ENCODE data around the gene PCNA. TPM values are rescaled to one million over a fixed set of nuclear protein-coding genes. Genes with fewer than 3 reads are reported as not detected.
"Not testable (repeated sequence)": the region's sequence is repeated elsewhere in the genome, so short reads cannot be mapped to it uniquely, and the experiment has no call there.

The PCNA gene
- total RNA-seq, 1 experiment from 2014 or later, result 185 TPM

- H3K27me3 ChIP-seq (ENCODE audit: low read length), result no peaks in the 10 kb centered on the region
- peaks cover 16% of the 10 kb centered on the region; the same call in 1 of the 2 replicates for H4K20me1 ChIP-seq (ENCODE audit: insufficient read depth, low read depth, low read length)
- H3K9ac ChIP-seq (ENCODE audit: low read length), result peak overlapping the region; percentile 88
- peaks cover 47% of the 10 kb centered on the region for H3K36me3 ChIP-seq (ENCODE audit: insufficient read depth, low read length)
- peak overlapping the region; percentile 97 for H3K4me3 ChIP-seq (ENCODE audit: low read length)
- H3K9me3 ChIP-seq (ENCODE audit: low read length), result no peaks in the 10 kb centered on the region
- peak overlapping the region; percentile 90 for H3K27ac ChIP-seq (ENCODE audit: low read length)
- peaks cover 53% of the 10 kb centered on the region for H3K4me1 ChIP-seq (ENCODE audit: low read length)
- H3K79me2 ChIP-seq (ENCODE audit: low read length), result peaks cover 39% of the 10 kb centered on the region
- DNase-seq, result peak; percentile 58
- no peaks in the 10 kb centered on the region for H3K9me2 ChIP-seq (replicated peaks; ENCODE audit: insufficient read depth, low read length)
- no peak overlapping the region for H2AFZ ChIP-seq (ENCODE audit: low read length)
- H3K4me2 ChIP-seq (ENCODE audit: low read depth, low read length, poor library complexity, severe bottlenecking), result peak overlapping the region; percentile 72
Observed at GRCh38 chr20:5118220-5119142, 1.3 kb downstream of the PCNA start.

- Histone ChIP-seq H3K36me3 (ENCODE audit: insufficient read depth, low read length) (peaks cover 47% of the 10 kb centered on the region), H4K20me1 (ENCODE audit: insufficient read depth, low read depth, low read length) (peaks cover 16% of the 10 kb centered on the region; the same call in 1 of the 2 replicates), H3K4me2 (ENCODE audit: low read depth, low read length, poor library complexity, severe bottlenecking) (peak overlapping the region; percentile 72), H3K4me3 (ENCODE audit: low read length) (peak overlapping the region; percentile 97), H3K27ac (ENCODE audit: low read length) (peak overlapping the region; percentile 90), H3K9me2 (replicated peaks; ENCODE audit: insufficient read depth, low read length) (no peaks in the 10 kb centered on the region), H3K27me3 (ENCODE audit: low read length) (no peaks in the 10 kb centered on the region), H3K9ac (ENCODE audit: low read length) (peak overlapping the region; percentile 88), H3K9me3 (ENCODE audit: low read length) (no peaks in the 10 kb centered on the region), H2AFZ (ENCODE audit: low read length) (no peak overlapping the region), H3K79me2 (ENCODE audit: low read length) (peaks cover 48% of the 10 kb centered on the region), H3K4me1 (ENCODE audit: low read length) (peaks cover 61% of the 10 kb centered on the region)
- no peak for DNase-seq
Observed at GRCh38 chr20:5116875-5117274, 2.9 kb downstream of the PCNA start.

- Histone ChIP-seq H3K9me2 (replicated peaks; ENCODE audit: insufficient read depth, low read length) (no peaks in the 10 kb centered on the region), H2AFZ (ENCODE audit: low read length) (no peak overlapping the region), H3K4me1 (ENCODE audit: low read length) (peaks cover 59% of the 10 kb centered on the region), H3K9me3 (ENCODE audit: low read length) (no peaks in the 10 kb centered on the region), H3K36me3 (ENCODE audit: insufficient read depth, low read length) (peaks cover 58% of the 10 kb centered on the region), H4K20me1 (ENCODE audit: insufficient read depth, low read depth, low read length) (peaks cover 16% of the 10 kb centered on the region; the same call in 1 of the 2 replicates), H3K79me2 (ENCODE audit: low read length) (peaks cover 66% of the 10 kb centered on the region), H3K27ac (ENCODE audit: low read length) (peak overlapping the region; percentile 81; the same call in 1 of the 2 replicates), H3K27me3 (ENCODE audit: low read length) (no peaks in the 10 kb centered on the region), H3K9ac (ENCODE audit: low read length) (0 out of 2 replicates have a peak overlapping the region, but pooled peaks have one; percentile 13), H3K4me2 (ENCODE audit: low read depth, low read length, poor library complexity, severe bottlenecking) (peak overlapping the region; percentile 72), H3K4me3 (ENCODE audit: low read length) (peak overlapping the region; percentile 89)
- DNase-seq, result no peak
Observed at GRCh38 chr20:5114403-5114802, 5.4 kb downstream of the PCNA start.

- Histone ChIP-seq H3K4me2 (ENCODE audit: low read depth, low read length, poor library complexity, severe bottlenecking) (peak overlapping the region; percentile 72), H3K9ac (ENCODE audit: low read length) (peak overlapping the region; percentile 89), H3K4me1 (ENCODE audit: low read length) (peaks cover 59% of the 10 kb centered on the region), H2AFZ (ENCODE audit: low read length) (no peak overlapping the region), H3K36me3 (ENCODE audit: insufficient read depth, low read length) (peaks cover 60% of the 10 kb centered on the region), H3K79me2 (ENCODE audit: low read length) (peaks cover 59% of the 10 kb centered on the region), H3K9me3 (ENCODE audit: low read length) (no peaks in the 10 kb centered on the region), H3K27me3 (ENCODE audit: low read length) (no peaks in the 10 kb centered on the region), H3K4me3 (ENCODE audit: low read length) (peak overlapping the region; percentile 89), H4K20me1 (ENCODE audit: insufficient read depth, low read depth, low read length) (peaks cover 10% of the 10 kb centered on the region; the same call in 1 of the 2 replicates), H3K9me2 (replicated peaks; ENCODE audit: insufficient read depth, low read length) (no peaks in the 10 kb centered on the region), H3K27ac (ENCODE audit: low read length) (peak overlapping the region; percentile 81)
- peak; percentile 52 for DNase-seq
Observed at GRCh38 chr20:5113615-5113986, 6.2 kb downstream of the PCNA start.

- no peak overlapping the region for H3K9ac ChIP-seq (ENCODE audit: low read length)
- peaks cover 18% of the 10 kb centered on the region for H3K4me1 ChIP-seq (ENCODE audit: low read length)
- no peak for DNase-seq
- H2AFZ ChIP-seq (ENCODE audit: low read length), result no peak overlapping the region
- peaks cover 33% of the 10 kb centered on the region for H3K36me3 ChIP-seq (ENCODE audit: insufficient read depth, low read length)
- no peaks in the 10 kb centered on the region for H4K20me1 ChIP-seq (ENCODE audit: insufficient read depth, low read depth, low read length)
- no peaks in the 10 kb centered on the region for H3K27me3 ChIP-seq (ENCODE audit: low read length)
- H3K9me3 ChIP-seq (ENCODE audit: low read length), result no peaks in the 10 kb centered on the region
- H3K9me2 ChIP-seq (replicated peaks; ENCODE audit: insufficient read depth, low read length), result no peaks in the 10 kb centered on the region
- H3K27ac ChIP-seq (ENCODE audit: low read length), result no peak overlapping the region
- peaks cover 35% of the 10 kb centered on the region for H3K79me2 ChIP-seq (ENCODE audit: low read length)
- H3K4me2 ChIP-seq (ENCODE audit: low read depth, low read length, poor library complexity, severe bottlenecking), result no peak overlapping the region
- no peak overlapping the region for H3K4me3 ChIP-seq (ENCODE audit: low read length)
Observed at GRCh38 chr20:5109276-5109675, 10.5 kb downstream of the PCNA start.

GRCh38 chr20:5104479-5104878 lies 15.3 kb downstream of the PCNA start:
- H3K4me3 ChIP-seq (ENCODE audit: low read length), result no peak overlapping the region
- H2AFZ ChIP-seq (ENCODE audit: low read length), result no peak overlapping the region

GRCh38 chr20:5100684-5101347 lies 18.9 kb downstream of the PCNA start:
- no peak overlapping the region for H2AFZ ChIP-seq (ENCODE audit: low read length)
- no peak overlapping the region for H3K27ac ChIP-seq (ENCODE audit: low read length)
- no peaks in the 10 kb centered on the region for H3K27me3 ChIP-seq (ENCODE audit: low read length)
- no peaks in the 10 kb centered on the region for H3K9me2 ChIP-seq (replicated peaks; ENCODE audit: insufficient read depth, low read length)
- no peaks in the 10 kb centered on the region for H3K9me3 ChIP-seq (ENCODE audit: low read length)
- no peak overlapping the region for H3K9ac ChIP-seq (ENCODE audit: low read length)
- DNase-seq, result peak; percentile 82
- no peak overlapping the region for H3K4me2 ChIP-seq (ENCODE audit: low read depth, low read length, poor library complexity, severe bottlenecking)
- peaks cover 8% of the 10 kb centered on the region; the same call in 1 of the 2 replicates for H3K79me2 ChIP-seq (ENCODE audit: low read length)
- H3K4me1 ChIP-seq (ENCODE audit: low read length), result peaks cover 3% of the 10 kb centered on the region; the same call in 1 of the 2 replicates
- no peak overlapping the region for H3K4me3 ChIP-seq (ENCODE audit: low read length)
- peaks cover 56% of the 10 kb centered on the region for H3K36me3 ChIP-seq (ENCODE audit: insufficient read depth, low read length)
- 0 out of 2 replicates have a peak, but pooled peaks cover 2% of the 10 kb centered on the region for H4K20me1 ChIP-seq (ENCODE audit: insufficient read depth, low read depth, low read length)

More at GRCh38 chr20:5104479-5104878, 15.3 kb downstream of the PCNA start:
- no peak for DNase-seq
- H3K9me2 ChIP-seq (replicated peaks; ENCODE audit: insufficient read depth, low read length), result no peaks in the 10 kb centered on the region
- H3K4me1 ChIP-seq (ENCODE audit: low read length), result peaks cover 3% of the 10 kb centered on the region; the same call in 1 of the 2 replicates
- peaks cover 53% of the 10 kb centered on the region for H3K36me3 ChIP-seq (ENCODE audit: insufficient read depth, low read length)
- H3K27ac ChIP-seq (ENCODE audit: low read length), result no peak overlapping the region
- H4K20me1 ChIP-seq (ENCODE audit: insufficient read depth, low read depth, low read length), result 0 out of 2 replicates have a peak, but pooled peaks cover 2% of the 10 kb centered on the region
- no peak overlapping the region for H3K9ac ChIP-seq (ENCODE audit: low read length)
- peaks cover 10% of the 10 kb centered on the region; the same call in 1 of the 2 replicates for H3K79me2 ChIP-seq (ENCODE audit: low read length)
- no peaks in the 10 kb centered on the region for H3K27me3 ChIP-seq (ENCODE audit: low read length)
- no peaks in the 10 kb centered on the region for H3K9me3 ChIP-seq (ENCODE audit: low read length)
- no peak overlapping the region for H3K4me2 ChIP-seq (ENCODE audit: low read depth, low read length, poor library complexity, severe bottlenecking)

- DNase-seq; H3K79me2 ChIP-seq (ENCODE audit: low read length); H3K4me2 ChIP-seq (ENCODE audit: low read depth, low read length, poor library complexity, severe bottlenecking); H3K4me3 ChIP-seq (ENCODE audit: low read length); H3K27ac ChIP-seq (ENCODE audit: low read length); H3K9ac ChIP-seq (ENCODE audit: low read length); H3K9me2 ChIP-seq (replicated peaks; ENCODE audit: insufficient read depth, low read length); H3K9me3 ChIP-seq (ENCODE audit: low read length); H3K4me1 ChIP-seq (ENCODE audit: low read length); H2AFZ ChIP-seq (ENCODE audit: low read length); H4K20me1 ChIP-seq (ENCODE audit: insufficient read depth, low read depth, low read length); H3K27me3 ChIP-seq (ENCODE audit: low read length): not testable (repeated sequence)
- H3K36me3 ChIP-seq (ENCODE audit: insufficient read depth, low read length), result peaks cover 53% of the 10 kb centered on the region
Observed at GRCh38 chr20:5099909-5100308, 19.8 kb downstream of the PCNA start.
